NB4 (cell line): ENCODE data around the gene TMEM181.

Source experiments
- CTCF ChIP-seq: IDR thresholded peaks from one replicate; pipeline ENCODE4 v1.5.1; 2012; ENCODE audit warnings: low read depth, low read length
- POLR2A ChIP-seq: IDR thresholded peaks from 2 replicates; pipeline ENCODE4 v1.6.1; 2011; ENCODE audit warnings: mild to moderate bottlenecking; ENCODE audit not compliant: insufficient read length; ENCODE audit errors: extremely low read depth

DNA sequence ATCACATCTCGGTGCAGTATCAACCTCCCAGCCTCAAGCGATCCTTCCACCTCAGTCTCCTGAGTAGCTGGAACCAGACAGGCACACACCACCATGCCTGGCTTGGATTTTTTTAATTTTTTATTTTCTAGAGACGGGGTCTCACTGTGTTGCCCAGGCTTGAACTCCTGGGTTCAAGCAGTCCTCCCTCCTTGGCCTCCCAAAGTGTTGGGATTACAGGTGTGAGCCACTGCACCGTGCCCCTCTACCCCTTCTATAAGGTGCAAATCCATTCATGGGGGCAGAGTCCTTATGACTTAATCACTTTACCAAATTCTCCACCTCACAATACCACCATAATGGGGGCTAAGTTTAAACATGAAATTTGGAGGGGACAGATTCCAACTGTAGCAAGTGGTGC, 37.7 kb downstream of the TMEM181 start:
- TF ChIP-seq POLR2A (no peak), CTCF (no peak)
